ENCODE data around the gene EYA4. TPM values are rescaled to one million over a fixed set of nuclear protein-coding genes. Genes with fewer than 3 reads are reported as not detected.

EYA4 gene
- total RNA-seq, 4 donors from 2014 or later = 0.13 to 0.17 TPM; not detected in 2

- no peak for DNase-seq (ENCODE audit: low spot score in 2 of 2)
- 52 to 58% methylated on average over 3 of the region's 3 CpGs for WGBS, 2 donors
- no peak overlapping the region for H3K4me3 ChIP-seq (ENCODE audit: low read depth, poor library complexity, severe bottlenecking)
- TF ChIP-seq CTCF (IDR thresholded peaks at IDR 0.05) = no peak
- no peak for TF ChIP-seq POLR2A (IDR thresholded peaks at IDR 0.05)
- intact Hi-C loops (cut with DNase I; ENCODE audit: low total_unique reads) = no loop called here
Observed at GRCh38 chr6:133309579-133309978, 68.4 kb downstream of the EYA4 start.

- no peak overlapping the region for H3K4me3 ChIP-seq (ENCODE audit: low read depth, poor library complexity, severe bottlenecking)
- intact Hi-C loops (cut with DNase I; ENCODE audit: low total_unique reads) = no loop called here
- 77 to 95% methylated on average over 3 of the region's 3 CpGs for WGBS, 2 donors
- TF ChIP-seq POLR2A (IDR thresholded peaks at IDR 0.05) (no peak), CTCF (IDR thresholded peaks at IDR 0.05) (no peak)
- no peak for DNase-seq (ENCODE audit: low spot score in 2 of 2)
Observed at GRCh38 chr6:133312006-133312405, 70.8 kb downstream of the EYA4 start.

GRCh38 chr6:133313068-133313467 lies 71.9 kb downstream of the EYA4 start:
- DNase-seq (ENCODE audit: low spot score in 2 of 2) = no peak
- no peak overlapping the region for H3K4me3 ChIP-seq (ENCODE audit: low read depth, poor library complexity, severe bottlenecking)
- TF ChIP-seq CTCF (IDR thresholded peaks at IDR 0.05) = no peak
- TF ChIP-seq POLR2A (IDR thresholded peaks at IDR 0.05) = no peak
- WGBS, 2 donors = 92 to 94% methylated on average over 1 of the region's 1 CpG
- intact Hi-C loops (cut with DNase I; ENCODE audit: low total_unique reads) = no loop called here

GRCh38 chr6:133314947-133315346 lies 73.8 kb downstream of the EYA4 start:
- intact Hi-C loops (cut with DNase I; ENCODE audit: low total_unique reads) = no loop called here
- TF ChIP-seq POLR2A (IDR thresholded peaks at IDR 0.05) (no peak), CTCF (IDR thresholded peaks at IDR 0.05) (no peak)
- no peak for DNase-seq (ENCODE audit: low spot score in 2 of 2)
- H3K4me3 ChIP-seq (ENCODE audit: low read depth, poor library complexity, severe bottlenecking) = no peak overlapping the region
- 85 to 89% methylated on average over 4 of the region's 4 CpGs for WGBS, 2 donors

- TF ChIP-seq CTCF (IDR thresholded peaks at IDR 0.05) = no peak
- TF ChIP-seq POLR2A (IDR thresholded peaks at IDR 0.05) = no peak
- no peak for DNase-seq (ENCODE audit: low spot score in 2 of 2)
- intact Hi-C loops (cut with DNase I; ENCODE audit: low total_unique reads) = no loop called here
- 78 to 82% methylated on average over 5 of the region's 5 CpGs for WGBS, 2 donors
- no peak overlapping the region for H3K4me3 ChIP-seq (ENCODE audit: low read depth, poor library complexity, severe bottlenecking)
Observed at GRCh38 chr6:133315811-133316210, 74.7 kb downstream of the EYA4 start.

GRCh38 chr6:133317704-133318103 lies 76.5 kb downstream of the EYA4 start:
- intact Hi-C loops (cut with DNase I; ENCODE audit: low total_unique reads) = no loop called here
- TF ChIP-seq CTCF (IDR thresholded peaks at IDR 0.05) (no peak), POLR2A (IDR thresholded peaks at IDR 0.05) (no peak)
- WGBS, 2 donors = 91% methylated on average over 4 of the region's 4 CpGs
- no peak overlapping the region for H3K4me3 ChIP-seq (ENCODE audit: low read depth, poor library complexity, severe bottlenecking)
- no peak for DNase-seq (ENCODE audit: low spot score in 2 of 2)
